GM19455 (cell line): ENCODE measurements around the gene KCND3.
"Not testable (repeated sequence)": the region's sequence is repeated elsewhere in the genome, so short reads cannot be mapped to it uniquely, and the experiment has no call there.

Source experiments
- ATAC-seq: cut with Tn5 transposase; IDR thresholded peaks from one replicate; pipeline ENCODE4 v1.9.1; 2021; ENCODE audit not compliant: unreplicated experiment

KCND3 gene

GRCh38 chr1:111818546-111818945, 170.9 kb downstream of the KCND3 start:
- no peak for ATAC-seq

GRCh38 chr1:111818081-111818480, 171.4 kb downstream of the KCND3 start:
- ATAC-seq, result no peak

GRCh38 chr1:111814642-111815041, 174.8 kb downstream of the KCND3 start:
- ATAC-seq, result no peak

- ATAC-seq, result no peak
These were observed 175.2 kb downstream of the KCND3 start for GRCh38 chr1:111814305-111814628.

- no peak for ATAC-seq
These were observed 175.8 kb downstream of the KCND3 start for GRCh38 chr1:111813440-111814304.

GRCh38 chr1:111812306-111812705, 177.2 kb downstream of the KCND3 start:
- no peak for ATAC-seq

- no peak for ATAC-seq
These were observed 177.6 kb downstream of the KCND3 start for GRCh38 chr1:111811891-111812290.

GRCh38 chr1:111805251-111805650, 184.2 kb downstream of the KCND3 start:
- no peak for ATAC-seq

- ATAC-seq, result no peak
These were observed 184.7 kb downstream of the KCND3 start for GRCh38 chr1:111804776-111805175.

GRCh38 chr1:111803951-111804350, 185.5 kb downstream of the KCND3 start:
- no peak for ATAC-seq

GRCh38 chr1:111802984-111803383, 186.5 kb downstream of the KCND3 start:
- ATAC-seq, result no peak

- ATAC-seq, result no peak
These were observed 187.4 kb downstream of the KCND3 start for GRCh38 chr1:111802110-111802509.

GRCh38 chr1:111801071-111801850, 188.2 kb downstream of the KCND3 start:
- ATAC-seq, result no peak

- ATAC-seq, result not testable (repeated sequence)
These were observed 189.7 kb downstream of the KCND3 start for GRCh38 chr1:111799722-111800121.

GRCh38 chr1:111798580-111798979, 190.9 kb downstream of the KCND3 start:
- no peak for ATAC-seq

- ATAC-seq, result no peak
These were observed 194.1 kb downstream of the KCND3 start for GRCh38 chr1:111795401-111795800.

GRCh38 chr1:111793923-111794322, 195.5 kb downstream of the KCND3 start:
- ATAC-seq, result no peak

- no peak for ATAC-seq
These were observed 197.2 kb downstream of the KCND3 start for GRCh38 chr1:111792249-111792648.

GRCh38 chr1:111791776-111792175, 197.7 kb downstream of the KCND3 start:
- ATAC-seq, result no peak

- no peak for ATAC-seq
These were observed 199.7 kb downstream of the KCND3 start for GRCh38 chr1:111789666-111790316.

GRCh38 chr1:111789142-111789541, 200.3 kb downstream of the KCND3 start:
- ATAC-seq, result no peak
